Brain pericyte (primary cell): Measurements from ENCODE around the gene MYBBP1A.
A peak's percentile ranks its signal among the peaks of the same experiment; 100 is the strongest.

Experiments
- DNase-seq: peaks from one replicate; pipeline ENCODE4 v3.0.0-alpha.2; 2012; ENCODE audit warnings: low read depth, low spot score

MYBBP1A gene

DNA sequence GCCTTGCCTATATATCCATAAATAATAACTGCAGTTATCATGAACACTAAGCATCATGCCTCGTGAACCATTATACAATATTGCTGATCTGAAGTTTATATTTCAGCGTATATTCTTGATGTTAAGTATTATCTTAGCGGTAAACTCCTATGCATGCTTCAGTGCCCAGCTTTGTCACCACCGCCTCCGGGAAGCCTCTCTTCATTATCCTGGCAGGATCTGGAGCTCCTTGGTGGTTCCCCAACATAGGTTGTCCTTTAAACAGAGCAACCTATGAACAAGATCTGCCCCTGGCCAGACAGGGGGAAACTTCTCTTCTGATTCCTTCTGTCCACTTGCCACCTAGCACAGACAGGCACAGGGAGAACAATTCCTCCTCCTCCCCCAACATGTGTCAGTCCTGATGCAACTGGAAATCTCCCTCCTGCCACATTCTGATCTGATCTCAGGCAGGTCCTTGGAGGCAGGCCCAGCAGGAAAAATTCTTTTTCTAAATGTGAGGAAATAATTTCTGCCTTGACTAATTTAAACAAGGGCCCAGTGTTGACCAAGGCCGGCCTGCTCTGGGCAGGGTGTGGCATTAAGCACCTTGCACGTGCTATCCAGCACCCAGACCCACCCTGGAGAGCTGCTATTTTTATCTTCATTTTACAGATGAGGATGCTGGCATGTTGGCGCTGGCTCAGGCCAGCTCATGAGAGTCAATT, 34.1 kb downstream of the MYBBP1A start:
- DNase-seq, result no peak

- DNase-seq, result no peak
These were observed 34.9 kb downstream of the MYBBP1A start for GRCh38 chr17:4520060-4520893.

DNA sequence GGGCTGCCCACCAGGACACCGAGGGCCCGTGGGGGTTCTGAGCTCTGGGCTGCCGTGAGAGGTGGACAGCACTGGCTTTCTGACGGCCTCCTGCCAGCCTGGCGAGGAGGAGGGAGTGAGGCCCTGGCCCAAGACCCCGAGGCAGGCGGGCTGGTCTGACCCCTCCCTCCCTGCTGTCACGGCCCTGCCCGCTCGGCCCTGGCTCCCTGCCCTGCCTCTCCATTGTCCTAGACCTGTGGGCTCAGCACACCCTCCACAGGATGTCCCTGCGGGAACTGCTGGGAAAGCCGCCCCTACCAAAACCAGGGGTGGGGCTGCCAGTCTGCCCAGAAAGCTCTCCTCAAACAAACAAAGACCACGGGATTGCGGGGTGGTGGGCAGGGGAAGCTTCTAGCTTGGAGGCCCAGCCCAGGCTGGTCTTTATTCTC, 35.8 kb downstream of the MYBBP1A start:
- no peak for DNase-seq

- no peak for DNase-seq
These were observed 36.3 kb downstream of the MYBBP1A start for GRCh38 chr17:4518901-4519300.

DNA sequence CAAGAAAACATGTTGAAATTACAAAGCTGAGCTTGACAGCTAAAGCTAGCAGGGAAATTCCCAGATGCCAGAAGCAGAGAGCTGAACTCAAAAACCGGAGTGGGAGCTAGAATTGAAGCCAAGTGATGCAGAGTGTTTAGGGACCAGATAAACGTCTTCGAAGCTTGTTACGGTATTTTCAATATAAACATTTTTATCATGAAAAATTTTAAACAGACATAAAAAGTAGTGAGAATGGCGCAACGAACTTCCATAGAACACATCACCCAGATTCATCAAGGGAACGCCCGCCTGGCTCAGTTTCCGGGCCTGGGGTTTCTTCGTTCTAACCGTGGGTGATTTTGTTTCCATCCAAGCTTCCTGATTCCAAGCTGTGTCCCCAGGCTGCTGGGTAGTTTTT, 38.4 kb downstream of the MYBBP1A start:
- DNase-seq, result no peak

DNA sequence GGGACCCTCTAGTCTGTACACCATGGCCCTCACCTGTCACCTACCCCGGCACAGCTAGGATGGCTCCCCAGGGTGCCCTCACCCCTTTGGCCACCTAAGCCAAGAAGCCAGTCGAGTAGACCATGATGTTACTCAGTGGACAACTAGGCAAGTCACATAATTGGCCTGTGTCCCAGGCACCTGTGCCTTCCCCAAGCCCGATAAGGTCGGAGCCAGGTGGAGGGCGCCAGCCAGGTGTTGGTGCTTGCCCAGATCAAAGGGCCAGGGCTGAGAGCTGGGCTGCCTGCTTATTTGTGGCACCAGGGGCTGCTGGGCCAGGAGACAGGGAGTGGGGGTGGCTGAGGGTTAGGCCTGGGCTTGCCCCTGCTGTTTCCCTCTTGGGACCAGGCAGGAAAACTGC, 39.7 kb downstream of the MYBBP1A start:
- no peak for DNase-seq

DNA sequence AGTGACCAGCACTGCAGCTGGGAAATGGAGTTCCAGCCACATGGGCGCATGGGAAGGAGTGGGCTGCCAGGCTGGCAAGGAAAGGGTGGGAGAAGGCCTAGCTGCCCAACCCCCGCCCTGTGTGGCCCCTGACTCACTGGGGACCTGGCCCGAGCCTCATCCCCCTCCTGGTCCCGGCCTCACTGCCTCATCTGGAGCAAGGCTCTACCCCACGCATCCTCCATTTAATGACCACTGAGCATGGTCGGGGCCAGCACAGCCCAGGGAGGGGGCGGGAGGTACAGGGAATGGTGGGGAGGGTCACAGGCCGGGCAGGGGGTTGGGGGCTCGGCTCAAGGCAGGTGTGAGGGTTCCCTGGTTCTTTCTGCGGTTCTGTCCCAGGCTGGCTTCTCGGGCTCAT, 40.4 kb downstream of the MYBBP1A start:
- DNase-seq, result no peak

GRCh38 chr17:4514206-4514605, 41.0 kb downstream of the MYBBP1A start:
- DNase-seq, result no peak

DNA sequence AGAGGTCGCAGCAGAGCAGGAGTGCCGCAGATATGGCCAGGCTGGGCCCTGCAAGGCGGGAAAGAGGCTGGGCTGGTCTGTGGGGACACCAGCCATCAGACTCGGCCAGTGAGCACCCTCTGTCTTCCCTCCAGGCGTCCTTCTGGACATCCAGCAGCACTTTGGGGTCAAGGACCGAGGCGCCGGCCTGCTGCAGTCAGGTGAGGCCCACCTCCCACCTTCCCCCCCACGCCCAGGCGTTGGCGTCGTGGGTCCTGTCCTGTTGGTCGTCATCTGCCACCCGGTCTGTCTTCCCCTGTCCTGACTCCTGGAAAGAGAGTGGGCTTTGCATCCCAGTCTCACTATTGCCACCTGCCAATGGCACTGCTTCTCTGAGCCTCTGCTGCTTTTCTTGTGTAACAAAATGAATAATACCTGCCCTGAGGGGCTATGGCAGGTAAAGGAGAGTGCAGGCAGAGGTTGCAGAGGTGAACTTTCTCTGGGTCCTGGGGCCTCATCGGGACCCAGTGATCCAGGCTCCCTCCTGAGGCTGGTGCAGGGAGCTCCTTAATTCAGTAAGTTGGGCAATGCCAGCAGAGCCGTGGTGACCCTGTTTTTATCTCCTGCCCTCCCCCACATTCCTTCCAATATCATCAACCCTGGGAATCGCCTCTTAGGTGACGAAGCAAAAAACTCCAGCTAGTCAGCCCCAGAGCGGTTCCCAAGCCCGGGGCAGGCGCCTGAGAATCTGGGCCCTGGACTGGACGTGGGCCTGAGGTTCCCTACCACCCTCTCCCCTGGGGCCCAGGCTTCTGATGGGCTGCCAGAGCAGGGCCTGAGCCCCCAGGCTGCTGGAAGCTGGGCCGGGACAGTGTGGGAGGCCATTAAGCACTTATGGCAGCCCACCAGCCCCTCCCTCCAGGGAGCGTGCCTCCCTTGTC, 41.8 kb downstream of the MYBBP1A start:
- DNase-seq, result no peak

DNA sequence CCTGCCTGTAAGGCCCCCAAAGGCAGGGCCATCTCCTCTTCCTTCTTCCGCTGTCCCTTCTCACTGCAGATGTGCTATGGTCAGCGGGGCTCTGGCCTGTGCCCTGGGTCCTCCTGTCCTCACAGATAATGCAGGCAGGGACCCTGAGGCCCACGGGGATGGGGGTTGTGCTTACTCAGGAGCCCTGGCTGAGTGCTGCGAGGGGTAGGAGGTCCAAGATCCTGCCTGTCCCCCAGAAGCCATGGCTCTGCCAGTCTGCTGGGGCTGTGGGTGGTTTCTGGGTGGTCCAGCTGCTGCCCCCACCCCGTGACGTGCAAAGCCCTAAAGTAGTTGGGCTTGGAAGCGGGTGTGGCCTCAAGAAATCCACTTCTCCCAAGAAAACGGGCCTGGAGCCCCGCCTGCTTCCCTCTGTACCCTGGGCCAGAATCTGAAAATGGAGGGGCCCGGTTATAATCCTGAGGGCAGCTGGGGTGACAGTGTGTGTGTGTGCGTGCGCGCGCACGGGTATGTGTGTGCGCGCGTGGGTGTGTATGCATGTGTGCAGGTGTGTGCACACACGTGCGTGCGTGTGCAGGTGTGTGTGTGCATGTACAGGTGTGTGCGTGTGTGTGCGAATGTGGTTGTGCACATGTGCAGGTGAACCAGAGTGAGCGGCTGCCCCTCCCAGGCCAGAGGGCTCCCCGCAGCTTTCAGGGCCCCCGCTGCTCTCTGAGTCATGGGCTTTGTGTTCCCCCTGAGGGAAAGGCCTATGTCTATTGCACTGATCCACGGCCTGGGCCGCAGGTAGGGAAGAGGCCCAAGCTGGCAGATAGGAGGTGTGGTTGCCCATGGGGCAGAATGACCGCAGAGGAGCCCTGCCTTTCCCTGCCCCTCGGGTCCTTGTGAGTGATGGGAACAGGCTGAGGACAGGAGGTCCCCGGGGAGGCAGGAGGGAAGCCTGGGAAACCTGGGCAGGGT, 42.8 kb downstream of the MYBBP1A start:
- DNase-seq, result no peak

DNA sequence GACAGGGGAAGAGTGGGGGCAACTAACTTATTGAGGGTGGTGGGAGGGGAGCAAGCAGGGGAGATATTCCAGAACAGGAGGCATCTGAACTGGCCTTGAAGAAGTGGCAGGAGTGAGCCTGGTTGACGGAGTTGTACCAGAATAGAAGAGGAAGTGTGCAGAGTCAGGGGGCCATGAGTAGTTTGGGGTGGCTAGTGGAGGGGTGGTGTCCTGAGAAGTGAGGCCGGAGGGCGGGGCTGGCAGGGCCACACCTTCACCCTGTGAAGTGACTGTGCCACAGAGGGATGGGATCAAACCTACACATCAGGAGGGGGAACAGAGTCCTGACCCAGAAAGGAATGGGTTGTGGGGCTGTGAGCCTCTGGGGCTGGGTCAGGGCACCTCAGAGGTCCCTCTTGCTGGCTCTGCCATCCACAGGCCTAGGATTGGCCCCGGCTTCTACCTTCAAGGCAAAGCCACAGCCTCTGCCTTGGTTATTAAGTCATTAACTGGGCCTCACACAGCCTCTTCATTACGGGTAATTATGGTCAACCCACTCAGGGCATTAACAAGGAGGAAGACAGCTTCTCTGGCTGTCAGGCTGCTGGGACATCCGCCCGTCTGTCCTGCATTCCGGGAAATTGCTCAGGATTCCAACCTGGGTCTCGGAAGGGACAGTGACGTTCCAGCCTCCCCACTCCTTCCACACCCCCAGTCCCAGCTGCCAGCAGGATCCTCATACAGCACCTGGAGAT, 43.8 kb downstream of the MYBBP1A start:
- no peak for DNase-seq

DNA sequence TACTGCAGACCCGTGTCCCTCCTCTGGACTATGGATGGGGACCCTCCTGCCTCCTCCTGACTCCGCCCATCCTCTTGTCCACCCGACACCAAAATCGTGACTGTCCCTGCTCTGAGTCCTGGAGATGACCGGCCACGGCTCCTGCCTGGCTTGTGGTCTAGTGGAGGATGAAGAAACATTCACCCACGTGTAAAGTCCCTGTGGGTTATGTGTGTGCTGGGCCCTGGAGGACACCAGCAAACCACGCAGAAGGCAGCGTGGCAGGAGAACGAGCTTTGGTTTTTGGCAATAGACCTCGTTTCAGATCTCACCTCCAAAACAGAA, 44.6 kb downstream of the MYBBP1A start:
- no peak for DNase-seq

DNA sequence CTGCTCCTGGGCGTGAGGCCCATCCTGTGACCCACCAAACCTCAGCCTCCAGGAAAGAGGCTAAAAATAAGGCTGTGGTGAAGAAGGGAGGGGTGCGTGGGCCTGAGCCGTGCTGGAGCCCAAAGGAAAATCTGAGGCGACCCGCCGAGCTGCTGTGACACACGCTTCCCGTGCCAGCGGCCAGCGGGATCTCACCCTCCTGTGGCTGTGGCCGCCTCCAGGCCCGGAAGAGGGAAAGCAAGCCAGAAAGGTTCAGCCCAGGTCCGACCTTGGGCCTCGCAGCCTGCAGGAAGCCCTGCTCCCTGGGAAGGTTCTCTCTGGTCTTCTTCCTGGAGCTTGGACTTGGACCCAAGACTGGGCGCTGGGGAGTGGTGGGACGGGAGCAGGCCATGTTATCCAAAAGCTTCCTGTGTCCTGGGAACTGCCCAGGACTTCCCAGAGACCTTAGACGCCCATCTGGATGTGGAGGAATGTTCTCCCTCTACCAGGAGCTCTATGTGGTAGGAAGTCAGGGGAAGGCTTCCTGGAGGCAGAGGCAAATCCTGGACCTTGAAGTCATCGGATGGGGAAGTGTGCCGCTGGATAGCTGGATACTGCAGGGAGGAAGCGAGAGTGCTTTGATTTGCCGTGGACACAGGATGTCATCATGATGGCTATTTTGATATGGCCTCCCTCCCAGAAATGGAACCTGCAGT, 45.1 kb downstream of the MYBBP1A start:
- peak; percentile 47 for DNase-seq

DNA sequence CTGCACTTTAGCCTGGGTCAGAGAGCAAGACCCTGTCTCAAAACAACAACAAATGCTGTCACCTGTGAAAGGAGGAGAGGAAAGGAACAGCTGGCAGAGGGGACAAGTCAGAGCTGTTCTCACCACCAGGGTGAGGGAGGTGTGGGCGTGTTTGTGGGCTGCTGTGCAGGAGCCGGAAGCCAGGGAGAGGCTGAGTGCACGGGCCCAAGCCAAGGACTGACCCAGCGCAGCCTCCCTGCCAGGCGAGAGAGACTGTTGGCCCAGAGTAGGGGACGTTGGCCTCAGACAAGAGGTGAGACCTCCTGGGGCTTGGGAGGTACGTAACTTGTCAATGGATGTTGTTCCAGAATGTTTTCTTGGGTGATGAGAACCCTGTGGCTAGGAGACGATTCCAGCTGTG, 45.8 kb downstream of the MYBBP1A start:
- DNase-seq, result peak; percentile 22

DNA sequence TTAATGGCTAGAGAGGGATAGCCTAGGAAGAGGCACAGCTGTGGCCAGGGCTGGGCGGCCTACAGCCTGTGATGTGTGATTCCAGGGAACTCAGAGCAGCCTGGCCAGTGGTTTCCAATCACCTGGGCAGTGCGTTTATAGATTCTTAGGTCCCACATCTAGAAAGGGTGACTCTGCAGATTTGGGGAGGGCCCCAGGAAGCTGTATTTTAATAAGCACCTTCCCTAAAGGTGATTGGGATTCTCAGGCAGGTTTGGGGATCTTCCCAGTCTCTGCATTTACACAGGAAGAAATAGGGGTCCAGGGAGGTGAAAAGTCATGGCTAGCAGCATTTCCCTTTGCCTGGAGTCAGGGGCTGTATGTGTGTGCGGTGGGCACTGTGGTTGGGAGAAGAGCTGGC, 47.0 kb downstream of the MYBBP1A start:
- DNase-seq, result no peak

GRCh38 chr17:4507361-4508111, 47.6 kb downstream of the MYBBP1A start:
- DNase-seq, result no peak

DNA sequence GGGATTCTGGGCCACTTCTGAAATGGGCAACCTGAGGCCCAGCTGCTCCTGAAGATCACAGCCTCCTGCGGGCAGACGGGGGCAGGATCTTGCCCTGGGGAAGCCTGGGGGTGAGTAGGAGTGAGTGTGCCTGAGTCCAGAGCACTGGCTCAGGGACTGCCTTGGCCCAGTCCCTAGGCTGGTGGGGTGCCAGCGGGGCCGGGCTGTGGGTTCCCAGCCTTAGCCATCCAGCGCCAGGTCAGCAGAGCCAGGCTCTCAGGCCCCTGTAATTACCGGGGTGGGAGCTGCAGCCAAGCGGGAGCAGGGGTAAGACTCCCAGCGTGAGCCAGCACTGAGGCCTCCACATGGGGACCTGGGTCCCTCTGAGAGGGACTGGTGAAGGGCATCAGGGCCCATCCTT, 48.3 kb downstream of the MYBBP1A start:
- no peak for DNase-seq

DNA sequence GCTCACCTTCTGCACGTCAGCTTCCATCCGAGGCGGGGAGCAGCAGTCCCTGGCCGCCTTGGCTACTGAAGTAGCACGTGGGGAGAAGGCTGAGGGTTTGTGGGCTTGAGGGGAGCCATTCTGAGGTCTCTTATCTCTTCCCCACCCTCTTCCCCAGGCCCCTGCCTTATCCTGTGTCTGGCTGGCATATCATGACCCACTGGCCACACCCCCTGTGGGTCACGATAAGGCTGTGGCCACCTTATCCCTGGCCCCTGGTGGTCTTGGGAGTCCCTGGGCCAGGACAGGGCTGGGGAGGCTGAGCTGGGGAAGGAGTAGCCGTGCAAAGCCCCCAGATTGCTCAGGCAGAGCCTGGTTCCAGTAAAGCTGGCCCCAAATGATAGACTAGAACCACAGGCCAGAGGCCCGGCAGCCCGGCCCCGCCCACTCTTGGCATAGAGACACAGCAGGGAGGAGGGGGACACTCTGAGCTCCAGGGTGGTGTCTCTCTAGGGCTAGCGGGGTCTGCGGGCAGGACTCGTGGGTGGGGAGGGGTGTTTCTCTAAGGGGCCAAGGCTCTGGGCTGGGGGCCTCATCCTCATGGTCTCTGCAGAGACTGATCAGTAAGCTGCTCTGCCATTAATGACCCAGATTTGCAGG, 48.9 kb downstream of the MYBBP1A start:
- no peak for DNase-seq

GRCh38 chr17:4505187-4505586, 50.0 kb downstream of the MYBBP1A start:
- DNase-seq, result no peak
